NCI-H2171 treated with DMSO at 0.1 percent for 48 hours (cell line): ENCODE measurements around the gene RPS10.
"Not testable (repeated sequence)": the region's sequence is repeated elsewhere in the genome, so short reads cannot be mapped to it uniquely, and the experiment has no call there.

Experiments used
- DNase-seq: peaks from one replicate; lab custom pipeline; 2025; lab: John Stamatoyannopoulos, UW

RPS10 gene

GRCh38 chr6:34392497-34393190 lies 33.2 kb downstream of the RPS10 start, which contains the start of gene NUDT3:
Gene NUDT3, minus strand, starts transcription at chr6:34392669. Its CDS starts 307 bp downstream, at chr6:34392362.
- DNase-seq, result peak; percentile 95

GRCh38 chr6:34391786-34392496 lies 33.9 kb downstream of the RPS10 start:
- DNase-seq, result peak; percentile 76

GRCh38 chr6:34391473-34391785 lies 34.4 kb downstream of the RPS10 start:
- DNase-seq, result no peak

- DNase-seq, result peak; percentile 70
Measured at GRCh38 chr6:34390531-34391472, 35.1 kb downstream of the RPS10 start.

GRCh38 chr6:34389034-34389433 lies 36.8 kb downstream of the RPS10 start:
- no peak for DNase-seq

- DNase-seq, result no peak
Measured at GRCh38 chr6:34388421-34388820, 37.4 kb downstream of the RPS10 start.

GRCh38 chr6:34386316-34387137 lies 39.3 kb downstream of the RPS10 start:
- no peak for DNase-seq

GRCh38 chr6:34385793-34386195 lies 40.1 kb downstream of the RPS10 start:
- DNase-seq, result peak; percentile 26

GRCh38 chr6:34384321-34385153 lies 41.3 kb downstream of the RPS10 start:
- no peak for DNase-seq

- DNase-seq, result no peak
Measured at GRCh38 chr6:34383656-34384320, 42.1 kb downstream of the RPS10 start.

GRCh38 chr6:34383161-34383631 lies 42.7 kb downstream of the RPS10 start:
- DNase-seq, result no peak

- DNase-seq, result no peak
Measured at GRCh38 chr6:34381081-34381480, 44.8 kb downstream of the RPS10 start.

- no peak for DNase-seq
Measured at GRCh38 chr6:34378470-34378869, 47.4 kb downstream of the RPS10 start.

- DNase-seq, result no peak
Measured at GRCh38 chr6:34377984-34378383, 47.9 kb downstream of the RPS10 start.

- DNase-seq, result not testable (repeated sequence)
Measured at GRCh38 chr6:34377571-34377970, 48.3 kb downstream of the RPS10 start.

GRCh38 chr6:34375833-34376232 lies 50.0 kb downstream of the RPS10 start:
- no peak for DNase-seq

- no peak for DNase-seq
Measured at GRCh38 chr6:34374508-34374907, 51.4 kb downstream of the RPS10 start.

- no peak for DNase-seq
Measured at GRCh38 chr6:34374069-34374468, 51.8 kb downstream of the RPS10 start.

- DNase-seq, result no peak
Measured at GRCh38 chr6:34373511-34373910, 52.4 kb downstream of the RPS10 start.

- not testable (repeated sequence) for DNase-seq
Measured at GRCh38 chr6:34371865-34372264, 54.0 kb downstream of the RPS10 start.
